Neural cell (in vitro differentiated cells): Measurements from ENCODE around the gene CFAP99.

Experiments
- EZH2 ChIP-seq: fragments of 200-600, 300-800 bp; shearing (Covaris generic), sonication (generic); IDR thresholded peaks from 2 replicates; pipeline ENCODE4 v1.6.1; 2014; ENCODE audit warnings: antibody characterized with exemption, low read length, borderline replicate concordance, mild to moderate bottlenecking; ENCODE audit not compliant: insufficient read depth, poor library complexity, severe bottlenecking
- REST ChIP-seq: IDR thresholded peaks from 2 replicates; pipeline ENCODE4 v1.6.1; 2012; ENCODE audit warnings: borderline replicate concordance
- TAF1 ChIP-seq: IDR thresholded peaks from 2 replicates; pipeline ENCODE4 v1.6.1; 2012; ENCODE audit warnings: low read depth
- TF ChIP-seq, protein P1 (sequence below): fragments of 450-650 bp; IDR thresholded peaks from 2 replicates; pipeline ENCODE4 v1.5.1; 2014; ENCODE audit warnings: antibody characterized with exemption, mild to moderate bottlenecking, moderate library complexity; ENCODE audit not compliant: poor library complexity, severe bottlenecking

DNA sequence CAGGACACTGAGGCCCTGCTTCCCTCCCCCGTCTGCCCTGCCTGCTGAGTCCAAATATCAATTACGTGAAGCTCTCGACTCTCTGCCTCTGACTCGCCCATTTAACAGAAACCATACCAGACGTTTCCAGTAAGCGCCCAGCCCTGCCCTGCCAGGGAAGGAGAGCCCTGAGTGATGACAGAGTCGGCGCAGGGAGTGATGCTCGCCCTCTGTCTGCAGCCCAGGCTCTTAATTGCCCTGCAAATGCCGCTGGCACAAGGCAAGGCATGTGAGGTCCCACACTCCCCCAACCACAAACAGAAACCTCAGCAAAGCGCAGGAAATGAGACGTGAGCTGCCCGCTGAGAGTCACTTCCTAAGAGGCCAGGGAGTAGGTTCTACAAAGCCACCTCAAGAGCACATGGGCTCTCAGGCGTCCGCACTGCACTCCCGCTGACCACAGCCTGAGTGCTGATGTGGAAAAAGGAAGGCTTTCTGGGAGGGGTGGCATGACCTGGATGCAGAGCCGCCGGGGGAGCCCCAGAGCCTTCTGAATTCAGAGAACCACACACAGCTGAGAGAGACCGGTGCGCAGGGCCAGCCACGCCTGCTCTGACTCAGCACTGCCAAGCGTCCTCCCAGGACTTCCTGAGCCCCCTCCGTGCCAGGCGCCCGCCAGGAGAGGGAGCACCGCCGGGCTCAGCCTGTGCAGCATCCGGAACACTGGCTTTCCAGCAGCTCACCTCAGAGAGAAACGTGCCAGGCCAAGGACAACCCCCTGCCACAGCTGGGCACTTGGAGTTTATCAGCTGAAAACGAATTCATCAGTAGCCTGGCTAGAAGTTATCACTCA, 5.7 kb upstream of the CFAP99 start:
- no peak for TF ChIP-seq TAF1
- TF ChIP-seq, protein P1, sequence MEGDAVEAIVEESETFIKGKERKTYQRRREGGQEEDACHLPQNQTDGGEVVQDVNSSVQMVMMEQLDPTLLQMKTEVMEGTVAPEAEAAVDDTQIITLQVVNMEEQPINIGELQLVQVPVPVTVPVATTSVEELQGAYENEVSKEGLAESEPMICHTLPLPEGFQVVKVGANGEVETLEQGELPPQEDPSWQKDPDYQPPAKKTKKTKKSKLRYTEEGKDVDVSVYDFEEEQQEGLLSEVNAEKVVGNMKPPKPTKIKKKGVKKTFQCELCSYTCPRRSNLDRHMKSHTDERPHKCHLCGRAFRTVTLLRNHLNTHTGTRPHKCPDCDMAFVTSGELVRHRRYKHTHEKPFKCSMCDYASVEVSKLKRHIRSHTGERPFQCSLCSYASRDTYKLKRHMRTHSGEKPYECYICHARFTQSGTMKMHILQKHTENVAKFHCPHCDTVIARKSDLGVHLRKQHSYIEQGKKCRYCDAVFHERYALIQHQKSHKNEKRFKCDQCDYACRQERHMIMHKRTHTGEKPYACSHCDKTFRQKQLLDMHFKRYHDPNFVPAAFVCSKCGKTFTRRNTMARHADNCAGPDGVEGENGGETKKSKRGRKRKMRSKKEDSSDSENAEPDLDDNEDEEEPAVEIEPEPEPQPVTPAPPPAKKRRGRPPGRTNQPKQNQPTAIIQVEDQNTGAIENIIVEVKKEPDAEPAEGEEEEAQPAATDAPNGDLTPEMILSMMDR, result peak; percentile 23
- TF ChIP-seq REST, result no peak
- TF ChIP-seq EZH2, result no peak
